Skeletal muscle tissue (tissue), 4 donors: Measurements from ENCODE around the gene CPN1. TPM values are rescaled to one million over a fixed set of nuclear protein-coding genes. Genes with fewer than 3 reads are reported as not detected.
A peak's percentile ranks its signal among the peaks of the same experiment; 100 is the strongest.

Source experiments
- H3K27ac ChIP-seq: one replicate; pipeline ENCODE4 v1.7.0; 2013; ENCODE audit warnings: mild to moderate bottlenecking, low read depth, low read length, inconsistent platforms
- H3K27me3 ChIP-seq, 3 donors: one replicate each; pipeline ENCODE4 v1.7.0; 2013; ENCODE audit warnings: low read length in 3 of 3; ENCODE audit not compliant: control insufficient read depth in 3 of 3, insufficient read depth in 3 of 3
- H3K36me3 ChIP-seq, 3 donors: one replicate each; pipeline ENCODE4 v1.7.0; 2013; ENCODE audit warnings: low read length in 3 of 3; ENCODE audit not compliant: control insufficient read depth in 3 of 3, insufficient read depth in 3 of 3
- H3K4me1 ChIP-seq, 3 donors: one replicate each; pipeline ENCODE4 v1.7.0; 2013; ENCODE audit warnings: low read length in 3 of 3, mild to moderate bottlenecking in 3 of 3; ENCODE audit not compliant: control insufficient read depth in 3 of 3, insufficient read depth in 3 of 3
- H3K4me3 ChIP-seq, 3 donors: one replicate each; pipeline ENCODE4 v1.7.0; 2013; ENCODE audit warnings: low read length in 3 of 3
- H3K9ac ChIP-seq, 3 donors: one replicate each; pipeline ENCODE4 v1.7.0; 2013; ENCODE audit warnings: low read length in 3 of 3, mild to moderate bottlenecking in 3 of 3, moderate library complexity in 2 of 3, low read depth in 1 of 3
- H3K9me3 ChIP-seq, 3 donors: one replicate each; pipeline ENCODE4 v1.7.0; 2013; ENCODE audit warnings: low read length in 3 of 3; ENCODE audit not compliant: control insufficient read depth in 3 of 3
- total RNA-seq: library from RNA; depleted of rRNA; stranded (reverse); fragments of >200 nt; gene quantifications from one replicate; pipeline ENCODE4 v1.2.3, GENCODE V29; 2014
- donor health status: Osteomylitis.

The CPN1 gene
- total RNA-seq, 1 donor from 2014 or later: not detected

DNA sequence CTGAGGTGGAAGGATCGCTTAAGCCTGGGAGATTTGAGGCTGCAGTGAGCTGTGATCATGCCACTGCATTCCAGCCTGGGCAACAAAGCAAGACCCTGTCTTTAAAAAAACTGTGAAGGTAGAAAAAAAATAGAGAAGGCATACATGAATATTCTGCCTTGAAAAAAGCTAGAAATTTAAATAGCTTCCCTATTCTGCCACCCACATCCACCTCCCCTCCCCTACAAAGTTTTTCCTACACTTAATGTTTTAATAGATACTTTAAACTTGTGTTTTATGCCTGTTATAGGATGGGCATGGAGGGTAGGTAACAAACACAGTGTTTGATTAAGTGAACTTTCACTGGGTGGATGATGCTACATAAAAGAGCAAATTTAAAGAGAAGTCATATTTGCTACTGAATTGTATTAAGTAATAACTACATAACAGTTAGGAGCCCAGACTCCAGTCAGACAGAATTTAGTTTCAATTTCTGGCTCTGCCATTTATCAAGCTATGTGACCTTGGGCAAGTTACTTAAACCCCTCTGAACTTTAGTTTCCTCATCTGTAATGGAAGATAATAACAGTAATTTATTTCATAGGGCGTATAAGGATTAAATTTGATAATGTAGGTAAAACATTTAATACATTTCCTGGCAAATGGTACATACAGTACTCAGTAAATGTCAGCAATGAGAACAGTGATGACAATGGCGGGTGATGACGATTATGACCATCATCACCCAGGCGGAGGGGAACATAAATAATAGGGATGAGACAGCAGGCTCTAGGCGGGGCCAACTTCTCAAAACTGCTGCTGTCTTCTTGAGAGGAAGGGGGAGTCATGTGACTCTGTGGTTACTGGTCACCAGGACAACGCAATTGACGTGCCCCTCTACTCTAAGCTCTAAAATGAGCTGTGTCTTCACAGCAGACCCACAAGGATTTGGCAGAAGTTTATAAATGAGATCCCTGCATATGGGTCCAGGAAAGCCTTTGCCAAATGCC lies 87.7 kb downstream of the CPN1 start:
- no peaks in the 10 kb centered on the region for H3K27me3 ChIP-seq
- no peak overlapping the region for H3K4me3 ChIP-seq
- no peak overlapping the region for H3K9ac ChIP-seq
- peaks cover 22 to 27% (median 22%) of the 10 kb centered on the region in 3 donors for H3K4me1 ChIP-seq
- H3K36me3 ChIP-seq: no peaks in the 10 kb centered on the region
- peak overlapping the region; percentile 31 for H3K27ac ChIP-seq
- H3K9me3 ChIP-seq: no peaks in the 10 kb centered on the region

Other genes with a start within 250 kb of the CPN1 start
- 15.1 TPM for gene DNMBP, start 71.9 kb downstream of the CPN1 start, total RNA-seq
- 19.3 TPM for gene ERLIN1, start 104.2 kb upstream of the CPN1 start, total RNA-seq
- gene CHUK, start 147.7 kb upstream of the CPN1 start, total RNA-seq: 9.4 TPM
- 29.2 TPM for gene CWF19L1, start 185.8 kb upstream of the CPN1 start, total RNA-seq
- 9.9 TPM for gene BLOC1S2, start 204.8 kb upstream of the CPN1 start, total RNA-seq
- gene PKD2L1, start 248.4 kb upstream of the CPN1 start, total RNA-seq: not detected